Eye (tissue), 1 donor: ENCODE data around the gene ATP6V0B.
A peak's percentile ranks its signal among the peaks of the same experiment; 100 is the strongest.

ENCODE experiments used
- DNase-seq: peaks from one replicate; pipeline ENCODE4 v3.0.0-alpha.2; 2015

ATP6V0B gene

DNA sequence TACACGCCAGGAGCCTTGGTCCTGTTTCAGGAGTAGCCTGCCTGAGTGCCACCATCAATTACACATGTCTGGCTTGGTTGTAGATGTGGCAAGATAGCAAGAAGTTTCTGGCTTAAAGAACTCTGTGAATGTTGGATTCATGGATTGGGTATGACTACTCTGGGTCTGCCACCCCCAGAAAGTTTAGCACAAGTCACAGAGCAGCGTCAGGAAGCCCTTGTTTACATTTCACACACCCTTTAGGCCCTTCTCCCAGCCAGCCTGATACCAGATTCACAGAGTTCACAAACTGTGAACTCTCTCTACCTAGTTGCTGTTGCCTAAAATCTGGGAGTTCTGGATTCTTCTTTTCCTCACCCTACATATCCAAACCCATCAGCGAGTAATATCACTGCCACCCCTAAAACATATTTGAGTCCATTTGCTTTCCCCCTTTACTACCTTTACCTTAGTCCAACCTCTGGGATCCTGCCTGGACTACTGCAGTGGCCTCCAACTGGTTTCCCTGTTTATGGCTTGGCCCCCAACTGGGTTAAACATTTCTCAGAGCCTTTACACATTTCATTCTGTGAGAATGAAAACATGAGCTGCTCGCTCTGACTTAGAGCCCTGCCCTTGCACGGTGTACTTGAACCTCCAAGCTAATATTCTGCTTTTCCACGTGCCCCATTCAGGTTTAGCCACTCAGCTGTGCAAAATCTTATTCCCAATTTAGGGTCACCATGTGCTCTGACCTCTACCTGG is 12.6 kb downstream of the ATP6V0B start:
- DNase-seq: no peak

- peak; percentile 28 for DNase-seq
Measured at GRCh38 chr1:43990271-43991199, 15.8 kb downstream of the ATP6V0B start.

- no peak for DNase-seq
Measured at GRCh38 chr1:43991200-43991475, 16.4 kb downstream of the ATP6V0B start.

GRCh38 chr1:43991476-43992231 is 16.9 kb downstream of the ATP6V0B start, which contains the start of gene CCDC24:
CCDC24 (plus strand) TSS chr1:43991599; CDS start chr1:43991879, 280 bp downstream.
- DNase-seq: peak; percentile 87

DNA sequence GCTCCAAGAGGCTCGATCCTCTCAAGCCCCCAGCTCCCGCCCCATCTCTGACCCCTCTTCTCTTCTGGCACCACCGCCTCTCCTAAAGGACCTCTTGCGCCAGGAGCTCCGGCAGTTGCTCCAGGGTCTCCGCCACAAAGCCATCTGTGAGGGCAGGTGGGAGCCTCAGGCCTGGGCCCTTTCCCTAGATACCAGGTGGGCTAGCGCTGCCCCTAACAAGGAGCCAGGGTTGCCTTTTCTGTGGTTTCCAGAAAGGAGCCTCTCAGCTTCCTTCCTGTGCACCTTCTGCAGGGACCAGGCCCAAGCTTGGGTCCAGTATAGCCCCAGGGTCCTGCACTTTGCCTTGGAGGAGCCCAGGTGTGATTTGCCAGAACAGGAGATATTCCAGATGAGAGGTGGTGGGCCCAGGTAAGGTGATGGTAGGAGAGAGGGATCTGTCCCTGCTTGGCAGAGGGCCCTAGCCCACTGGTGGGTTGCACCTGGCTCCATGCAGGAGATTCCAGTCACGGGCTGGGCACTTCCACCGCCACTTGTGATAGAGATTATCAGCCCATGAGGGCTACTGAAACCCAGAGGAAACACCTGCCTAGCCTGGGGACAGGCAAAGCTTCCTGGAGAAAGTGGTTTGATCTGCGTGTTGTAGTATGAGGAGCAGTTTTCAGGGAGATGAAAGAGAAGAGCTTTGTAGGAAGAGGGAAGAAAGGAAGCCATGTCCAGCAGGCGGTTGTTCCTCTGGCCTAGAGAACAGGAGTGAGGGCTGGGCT is 17.7 kb downstream of the ATP6V0B start:
- no peak for DNase-seq

DNA sequence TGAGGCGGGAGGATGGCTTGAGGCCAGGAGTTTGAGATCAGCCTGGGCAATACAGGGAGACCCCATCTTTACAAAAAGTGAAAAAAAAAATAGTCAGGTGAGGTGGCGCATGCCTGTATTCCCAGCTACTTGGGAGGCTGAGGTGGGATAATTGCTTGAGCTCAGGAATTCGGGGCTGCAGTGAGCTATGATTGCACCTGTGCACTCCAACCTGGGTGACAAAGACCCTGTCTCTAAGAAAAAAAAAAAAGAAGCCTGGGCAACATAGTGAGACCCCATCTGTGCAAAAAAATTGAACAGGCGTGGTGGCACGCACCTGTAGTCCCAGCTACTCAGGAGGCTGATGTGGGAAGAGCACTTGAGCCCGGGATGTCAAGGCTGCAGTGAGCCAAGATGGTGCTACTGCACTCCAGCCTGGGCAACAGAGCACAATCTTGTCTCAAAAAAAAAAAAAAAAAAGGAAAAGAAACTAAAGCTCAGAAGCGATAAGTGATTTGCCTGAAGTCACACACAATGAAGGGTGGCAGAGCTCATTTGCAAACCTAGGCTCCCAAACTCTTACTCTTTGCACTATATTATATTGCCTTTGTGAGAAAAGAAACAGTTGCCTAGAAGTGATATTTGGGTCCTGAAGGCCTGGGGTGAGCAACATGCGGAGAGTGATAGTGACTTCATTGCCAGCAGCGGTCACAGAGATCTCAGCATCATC is 18.6 kb downstream of the ATP6V0B start:
- DNase-seq: no peak

- no peak for DNase-seq
Measured at GRCh38 chr1:43994071-43994470, 19.3 kb downstream of the ATP6V0B start.

DNA sequence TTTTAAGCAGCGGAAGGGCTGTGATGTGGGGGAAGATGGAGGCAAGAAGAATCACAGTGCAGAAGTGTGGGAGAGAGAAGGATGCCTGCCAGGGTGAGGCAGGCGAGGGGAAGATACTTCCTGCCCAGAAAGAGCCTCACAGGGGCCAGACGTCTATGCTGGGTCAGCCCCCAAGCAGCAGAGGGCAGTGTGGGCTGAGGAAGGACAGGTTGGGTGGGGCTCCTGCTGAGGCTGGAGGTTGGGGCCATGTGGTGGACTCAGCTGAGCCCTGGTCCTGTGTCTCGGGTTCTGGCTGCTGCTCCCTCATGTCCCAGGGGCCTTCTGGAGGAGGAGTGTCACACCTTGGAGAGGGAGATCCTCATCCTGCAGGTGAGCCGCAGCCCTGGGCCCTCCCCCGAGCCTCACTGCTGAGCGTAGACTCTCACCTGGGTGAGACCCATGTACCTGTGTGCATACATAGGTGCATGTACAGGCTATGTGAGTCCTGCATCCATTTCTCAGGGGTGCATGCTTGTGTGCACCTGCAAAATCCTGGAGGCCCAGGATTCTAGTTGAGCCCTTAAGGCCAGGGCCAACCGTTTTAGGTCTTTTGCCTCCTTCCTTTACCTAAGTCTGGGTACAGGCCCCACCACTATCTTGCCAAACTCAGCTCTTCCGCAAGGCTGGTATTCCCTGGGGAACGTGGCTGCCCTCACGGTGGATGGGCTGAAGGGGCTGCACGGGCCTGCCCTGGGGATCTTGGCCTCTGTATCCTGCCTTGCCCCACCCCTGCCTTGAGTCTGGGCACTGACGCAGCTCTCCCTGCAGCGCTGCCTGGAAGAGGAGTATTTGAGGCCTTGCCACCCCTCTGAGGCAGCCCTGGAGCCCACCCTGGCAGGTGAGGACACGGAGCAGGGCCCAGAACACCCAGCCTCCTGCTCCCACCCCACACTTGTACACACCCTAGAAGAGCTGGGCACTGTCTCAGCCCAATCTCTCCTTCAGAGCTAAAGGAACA is 20.3 kb downstream of the ATP6V0B start:
- DNase-seq: no peak

DNA sequence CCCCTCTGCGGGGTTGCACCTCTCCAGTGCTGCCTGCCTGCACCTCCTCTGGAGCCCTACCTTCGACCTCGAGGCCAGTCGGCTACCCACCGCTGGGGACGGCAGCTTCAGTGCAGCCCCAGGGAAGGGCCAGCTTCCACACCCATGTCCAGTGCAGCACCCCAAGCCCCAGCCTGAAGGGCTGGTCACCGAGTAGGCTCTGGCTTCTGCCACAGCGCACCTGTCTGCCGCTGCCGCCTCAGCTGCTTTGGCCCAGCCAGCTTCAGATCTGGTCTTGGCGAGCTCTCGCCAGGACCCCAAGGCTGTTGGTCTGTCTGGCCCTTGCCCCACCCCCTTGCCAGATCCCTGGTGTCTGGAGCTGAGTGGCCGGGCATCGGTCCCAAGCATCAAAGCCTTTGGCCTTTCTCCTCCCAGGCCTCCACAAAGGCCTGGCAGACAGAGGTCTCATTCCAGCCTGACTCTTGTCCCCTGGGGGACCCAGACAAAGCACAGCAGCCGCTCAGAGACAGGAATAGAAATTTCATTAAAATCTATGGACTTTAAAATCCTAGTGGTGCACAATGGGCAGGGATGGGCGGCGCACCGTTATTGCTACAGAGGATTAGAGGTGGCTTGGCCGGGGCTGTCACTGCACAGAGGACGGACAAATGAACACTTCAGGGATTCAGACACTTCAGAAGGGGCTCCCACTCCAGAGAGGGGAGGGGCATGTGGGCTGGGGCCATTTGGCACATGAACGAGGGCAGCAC is 21.4 kb downstream of the ATP6V0B start:
- DNase-seq: no peak

GRCh38 chr1:43996733-43997115 is 22.0 kb downstream of the ATP6V0B start:
- no peak for DNase-seq

DNA sequence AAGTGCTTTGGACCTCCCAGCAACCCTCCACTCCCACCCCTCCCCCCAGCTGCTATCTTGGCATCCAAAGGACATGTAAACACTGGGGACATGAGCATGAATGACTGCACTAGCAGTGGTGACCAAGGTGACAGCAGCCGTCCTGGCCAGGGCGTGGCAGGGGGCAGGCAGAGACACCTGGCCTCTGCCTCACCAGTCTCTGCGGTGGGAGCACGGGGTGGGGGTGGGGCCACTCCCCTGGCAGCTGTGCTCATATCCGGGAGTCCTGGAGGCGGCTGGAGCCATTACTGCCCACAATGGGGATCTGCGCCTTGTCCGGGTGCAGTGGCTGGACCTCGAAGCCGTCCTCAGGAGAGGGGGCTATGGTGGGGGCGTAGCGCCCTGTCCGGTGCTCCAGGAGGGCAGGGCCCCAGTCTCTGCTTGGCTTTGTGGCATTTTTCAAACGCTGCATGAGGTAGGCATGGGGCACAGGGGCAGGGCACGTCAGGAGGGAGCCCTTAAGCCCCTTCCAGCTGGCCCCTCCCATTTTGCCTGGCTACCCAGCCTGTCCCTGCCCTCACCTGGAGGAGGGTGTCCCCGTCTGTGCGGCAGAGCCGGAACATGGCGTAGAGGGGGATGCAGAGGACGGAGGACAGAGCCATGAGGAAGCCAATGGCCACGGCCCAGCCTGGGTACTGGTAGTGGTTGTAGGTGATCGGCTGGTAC is 22.7 kb downstream of the ATP6V0B start:
- DNase-seq: no peak

- no peak for DNase-seq
Measured at GRCh38 chr1:43998000-43998378, 23.2 kb downstream of the ATP6V0B start.

GRCh38 chr1:43999455-43999854 is 24.7 kb downstream of the ATP6V0B start:
- no peak for DNase-seq

DNA sequence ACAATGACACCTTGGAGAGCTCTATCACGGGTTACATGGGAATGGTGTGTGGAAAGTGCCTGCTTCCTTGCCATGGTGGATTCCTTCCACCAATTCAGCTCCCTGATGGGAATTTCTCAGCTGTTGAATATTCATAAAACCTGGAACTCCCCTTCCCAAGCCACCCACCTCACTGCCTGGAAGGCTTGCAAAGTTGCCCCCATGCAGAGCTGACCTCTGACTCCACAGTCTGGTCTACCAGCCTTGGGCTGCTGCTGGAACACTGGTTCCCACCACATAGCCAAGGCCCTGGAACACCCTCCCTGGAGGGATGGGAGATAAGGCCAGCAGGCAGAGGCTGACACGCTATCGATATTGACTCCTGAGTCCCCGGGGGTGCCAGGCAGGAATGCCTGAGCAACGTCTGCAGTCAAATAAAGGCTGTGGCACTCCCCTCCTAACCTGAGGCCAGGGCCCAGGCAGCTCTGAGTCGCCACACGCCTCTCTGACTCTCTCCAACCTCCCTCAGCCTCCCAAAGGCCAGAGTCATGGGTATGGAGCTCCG is 25.4 kb downstream of the ATP6V0B start:
- no peak for DNase-seq

- DNase-seq: no peak
Measured at GRCh38 chr1:44002165-44002564, 27.4 kb downstream of the ATP6V0B start.

DNA sequence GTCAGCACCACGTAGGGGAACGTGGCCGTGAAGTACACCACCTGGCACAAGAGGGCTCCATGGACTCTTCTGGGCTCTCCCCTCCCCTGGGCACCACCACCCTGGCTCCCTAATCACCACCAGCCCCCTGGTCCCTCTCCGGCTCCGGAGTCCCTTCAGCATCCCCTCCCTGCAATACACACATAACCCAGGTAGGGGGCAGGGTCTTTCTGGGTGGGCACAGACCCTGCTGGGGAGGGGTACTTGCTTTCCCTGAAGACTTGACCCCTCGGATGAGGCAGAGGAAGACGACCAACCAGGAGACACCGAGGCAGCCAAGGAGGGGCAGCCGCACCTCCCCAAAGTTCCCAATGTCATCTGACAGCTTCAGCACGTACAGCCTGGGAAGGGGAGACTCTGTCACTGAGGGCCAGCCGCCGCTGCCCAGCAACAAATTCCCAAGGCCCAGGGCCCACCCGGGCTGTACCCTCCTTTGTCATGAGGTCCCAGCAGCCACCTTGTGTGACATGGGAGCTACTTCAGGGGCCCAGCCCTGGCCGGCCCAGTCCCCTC is 27.9 kb downstream of the ATP6V0B start:
- DNase-seq: no peak

- DNase-seq: no peak
Measured at GRCh38 chr1:44008259-44008658, 33.5 kb downstream of the ATP6V0B start.

GRCh38 chr1:44010935-44011471 is 36.2 kb downstream of the ATP6V0B start:
- DNase-seq: no peak
